PC-9 (cell line): ENCODE data around the gene PRELID1. TPM values are rescaled to one million over a fixed set of nuclear protein-coding genes. Genes with fewer than 3 reads are reported as not detected.

ENCODE experiments used
- BruUV-seq: library from RNA; stranded (reverse); fragments of 400-500 nt; replicated peaks from 2 replicates; lab custom pipeline; 2021; lab: Mats Ljungman, UMichigan
- CTCF ChIA-PET: fragments of 300-600 bp; sonication (Branson Sonifier 250); formaldehyde crosslinking; loops from one replicate; lab custom pipeline; 2022; ENCODE audit warnings: antibody characterized with exemption; lab: Charles Lee
- POLR2A ChIA-PET: fragments of 300-600 bp; sonication (Branson Sonifier 250); formaldehyde crosslinking; loops from one replicate; lab custom pipeline; 2022; ENCODE audit warnings: antibody characterized with exemption; ENCODE audit not compliant: unreplicated experiment; lab: Charles Lee
- DNase-seq, 2 experiments: peaks; one replicate each; pipeline versions ENCODE4 v3.0.0 to v3.0.0-alpha.2; 2015 to 2022; ENCODE audit warnings: mixed read lengths in 1 of 2
- H2AFZ ChIP-seq: fragments of 200-600 bp; sonication (generic); 2 replicates; pipeline ENCODE4 v1.8.1; 2017; ENCODE audit warnings: antibody characterized with exemption
- H3F3A ChIP-seq: fragments of 200-600 bp; sonication (generic); 2 replicates; pipeline ENCODE4 v1.8.1; 2017; ENCODE audit warnings: antibody characterized with exemption, mild to moderate bottlenecking, low read depth; ENCODE audit not compliant: insufficient read depth
- H3K27ac ChIP-seq: fragments of 200-600 bp; sonication (generic); 2 replicates; pipeline ENCODE4 v1.6.1; 2016; ENCODE audit warnings: mixed run types
- H3K27me3 ChIP-seq: fragments of 200-600 bp; sonication (generic); 2 replicates; pipeline ENCODE4 v1.6.1; 2016; ENCODE audit warnings: low read depth, mixed run types; ENCODE audit not compliant: insufficient read depth
- H3K36me3 ChIP-seq: fragments of 200-600 bp; sonication (generic); 2 replicates; pipeline ENCODE4 v1.6.1; 2016; ENCODE audit warnings: low read depth, mixed run types
- H3K4me1 ChIP-seq: fragments of 200-600 bp; sonication (generic); replicated peaks from 2 replicates; pipeline ENCODE4 v1.6.1; 2016; ENCODE audit warnings: mixed run types; ENCODE audit not compliant: insufficient read depth
- H3K4me2 ChIP-seq: fragments of 200-600 bp; sonication (generic); 2 replicates; pipeline ENCODE4 v1.6.1; 2017; ENCODE audit warnings: mixed run types
- H3K4me3 ChIP-seq: fragments of 200-600 bp; sonication (generic); 2 replicates; pipeline ENCODE4 v1.6.1; 2016; ENCODE audit warnings: mixed run types
- H3K79me2 ChIP-seq: fragments of 200-600 bp; sonication (generic); 2 replicates; pipeline ENCODE4 v1.6.1; 2017; ENCODE audit warnings: low read depth, mixed run types
- H3K9me2 ChIP-seq: fragments of 200-600 bp; sonication (generic); 2 replicates; pipeline ENCODE4 v1.8.1; 2017; ENCODE audit warnings: mild to moderate bottlenecking; ENCODE audit not compliant: insufficient read depth
- H3K9me3 ChIP-seq: fragments of 200-600 bp; sonication (generic); 2 replicates; pipeline ENCODE4 v1.8.1; 2016; ENCODE audit warnings: low read depth; ENCODE audit not compliant: insufficient read depth
- H4K20me1 ChIP-seq: fragments of 200-600 bp; sonication (generic); 2 replicates; pipeline ENCODE4 v1.8.1; 2017; ENCODE audit not compliant: insufficient read depth
- CTCF ChIP-seq: fragments of 200-600 bp; sonication (generic); conservative IDR thresholded peaks from 2 replicates; pipeline ENCODE4 v1.6.1; 2017; ENCODE audit warnings: mixed run types, antibody characterized with exemption, mild to moderate bottlenecking, moderate library complexity
- EZH2 ChIP-seq: fragments of 200-600 bp; sonication (generic); IDR thresholded peaks from 2 replicates; pipeline ENCODE4 v1.8.0; 2017; ENCODE audit warnings: antibody characterized with exemption, low read depth
- intact Hi-C: fragments of 100-400 bp; cut with micrococcal nuclease; formaldehyde crosslinking; loops from one replicate; pipeline ENCODE4 v1.10.0; 2022; ENCODE audit not compliant: unreplicated experiment
- total RNA-seq: library from RNA; stranded (reverse); gene quantifications from 2 replicates; pipeline ENCODE4 v1.2.3, GENCODE V29; 2021

The PRELID1 gene
- total RNA-seq, 1 experiment from 2014 or later, result 189 TPM

DNA sequence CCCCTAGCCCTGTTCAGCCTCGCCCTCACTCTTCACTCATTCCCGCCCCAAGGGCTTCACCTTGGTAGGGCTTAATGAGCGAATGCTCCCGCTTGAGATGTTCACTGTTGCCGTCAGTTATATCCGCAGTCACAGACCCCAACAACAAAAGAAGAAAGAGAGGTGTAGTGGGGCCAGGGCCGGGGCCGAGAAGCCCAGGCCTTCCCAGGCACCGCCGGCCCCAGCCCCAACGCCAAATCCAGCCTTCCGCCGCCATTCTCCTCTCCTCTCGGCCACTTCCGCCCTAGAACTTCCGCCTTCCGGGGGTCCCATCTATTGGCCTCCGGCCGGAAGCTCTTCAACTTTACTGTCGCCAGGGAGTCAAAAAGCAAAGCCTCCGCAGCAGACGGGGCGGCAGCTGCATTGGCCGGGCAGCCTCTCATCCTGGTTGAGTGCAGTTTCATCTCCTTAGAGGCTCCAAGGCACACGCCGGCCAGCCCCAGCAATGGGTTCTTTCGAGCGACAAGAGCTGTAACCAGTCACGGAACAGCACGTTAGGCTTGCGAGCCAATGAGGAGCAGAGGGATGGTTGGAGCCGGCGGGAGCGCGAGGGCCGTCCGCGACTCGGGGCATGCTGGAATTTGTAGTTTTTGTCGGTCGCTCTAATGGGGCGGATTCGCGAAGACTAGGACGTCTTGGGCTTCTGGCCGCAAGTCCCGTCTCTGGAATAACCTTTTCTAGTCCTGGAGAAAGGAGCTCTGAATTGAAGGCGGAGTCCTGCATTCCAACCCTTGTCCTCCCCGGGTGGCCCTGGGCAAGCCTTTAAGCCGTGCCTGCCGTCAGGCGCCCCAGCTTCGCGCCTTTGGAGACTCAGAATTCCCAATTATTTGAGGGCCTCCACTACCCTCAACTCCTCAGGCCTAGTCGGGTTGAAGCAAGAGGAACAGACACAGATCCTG lies 48.1 kb downstream of the PRELID1 start, which contains the start of gene LMAN2:
Gene LMAN2 (minus strand): TSS at position 277 of the 938 bp plus-strand sequence. CDS start 21 bp downstream, at position 256.
- peak; percentile 88 to 92 for DNase-seq
- no peak for TF ChIP-seq CTCF
- TF ChIP-seq EZH2, result no peak
- Histone ChIP-seq H4K20me1 (peaks cover 11% of the 10 kb centered on the region), H3K4me3 (peak within 1 kb of the TSS; percentile 78), H3K9me3 (no peaks in the 10 kb centered on the region), H3F3A (0 out of 2 replicates have a peak, but pooled peaks cover 8% of the 10 kb centered on the region), H3K36me3 (0 out of 2 replicates have a peak, but pooled peaks cover 6% of the 10 kb centered on the region), H2AFZ (peak within 1 kb of the TSS; percentile 81), H3K27me3 (no peaks in the 10 kb centered on the region), H3K4me2 (peak within 1 kb of the TSS; percentile 88), H3K79me2 (peaks cover 47% of the 10 kb centered on the region), H3K27ac (peak within 1 kb of the TSS; percentile 85), H3K9me2 (no peaks in the 10 kb centered on the region), H3K4me1 (peaks cover 20% of the 10 kb centered on the region)
- CTCF ChIA-PET, result interaction anchor here (0.6 to 1.3 kb wide), 8 partner anchors 15 to 74 kb away, joined by 3 to 12 read pairs (median 4); partner anchors contain the start of gene GRK6
- POLR2A ChIA-PET, result interaction anchor here (0.5 to 0.9 kb wide), 5 partner anchors 13 to 822 kb away, joined by 3 to 12 read pairs (median 7); no protein-coding TSS in a partner anchor
- TSS peak; percentile 91 for BruUV-seq
- intact Hi-C loops, result loop anchor here (5.0 kb wide), 1 partner anchor 41 kb away; no protein-coding TSS in a partner anchor

GRCh38 chr5:177353093-177353492 lies 49.5 kb downstream of the PRELID1 start:
- Histone ChIP-seq H3K27me3 (peaks cover 7% of the 10 kb centered on the region; the same call in 1 of the 2 replicates), H3K4me1 (peaks cover 20% of the 10 kb centered on the region), H3K4me2 (no peak overlapping the region), H3F3A (0 out of 2 replicates have a peak, but pooled peaks cover 3% of the 10 kb centered on the region), H3K4me3 (no peak overlapping the region), H4K20me1 (no peaks in the 10 kb centered on the region), H2AFZ (no peak overlapping the region), H3K9me2 (no peaks in the 10 kb centered on the region), H3K79me2 (peaks cover 33% of the 10 kb centered on the region), H3K36me3 (0 out of 2 replicates have a peak, but pooled peaks cover 6% of the 10 kb centered on the region), H3K9me3 (no peaks in the 10 kb centered on the region), H3K27ac (no peak overlapping the region)
- no peak for TF ChIP-seq CTCF
- no peak for TF ChIP-seq EZH2
- intact Hi-C loops, result loop anchor here (5.0 kb wide), 1 partner anchor 39 kb away; no protein-coding TSS in a partner anchor
- ChIA-PET CTCF (no interaction called here), POLR2A (no interaction called here)
- BruUV-seq, result no TSS peak
- DNase-seq, result no peak

DNA sequence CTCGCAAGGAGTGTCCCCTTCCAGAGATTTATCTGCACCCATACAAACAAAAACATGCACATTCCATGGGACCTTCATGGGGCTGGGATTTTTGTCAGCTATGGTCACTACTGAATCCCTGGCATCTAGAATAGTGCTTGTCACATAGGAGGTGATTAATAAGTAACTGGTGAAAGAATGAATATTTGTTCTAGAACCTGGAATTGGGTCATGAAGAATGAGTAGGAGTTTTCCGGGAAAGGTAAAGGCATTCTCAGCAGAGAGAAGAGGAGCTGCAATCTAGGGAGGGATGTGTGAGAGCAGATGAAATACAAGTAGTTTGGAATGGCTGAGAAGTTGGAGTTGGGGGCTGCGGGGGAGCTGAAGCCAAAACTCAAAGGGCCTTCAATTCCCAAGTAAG lies 50.7 kb downstream of the PRELID1 start:
- H2AFZ ChIP-seq, result no peak overlapping the region
- H3K9me2 ChIP-seq, result no peaks in the 10 kb centered on the region
- intact Hi-C loops, result loop anchor here (5.0 kb wide), 1 partner anchor 38 kb away; no protein-coding TSS in a partner anchor
- no peak for DNase-seq
- peaks cover 10% of the 10 kb centered on the region; the same call in 1 of the 2 replicates for H3K27me3 ChIP-seq
- peaks cover 21% of the 10 kb centered on the region for H3K79me2 ChIP-seq
- no peak for TF ChIP-seq EZH2
- POLR2A ChIA-PET, result no interaction called here
- BruUV-seq, result no TSS peak
- no peaks in the 10 kb centered on the region for H4K20me1 ChIP-seq
- no peak overlapping the region for H3K4me2 ChIP-seq
- H3K9me3 ChIP-seq, result no peaks in the 10 kb centered on the region
- 0 out of 2 replicates have a peak, but pooled peaks cover 3% of the 10 kb centered on the region for H3F3A ChIP-seq
- peaks cover 16% of the 10 kb centered on the region for H3K4me1 ChIP-seq
- H3K27ac ChIP-seq, result no peak overlapping the region
- CTCF ChIA-PET, result no interaction called here
- H3K36me3 ChIP-seq, result 0 out of 2 replicates have a peak, but pooled peaks cover 1% of the 10 kb centered on the region
- no peak overlapping the region for H3K4me3 ChIP-seq
